Activated naive CD8-positive, alpha-beta T cell (primary cell): ENCODE data around the gene RAD51B.

Experiments
- H3K27ac Mint-ChIP-seq: one replicate; pipeline ENCODE4 v1.8.0; 2021; ENCODE audit warnings: mixed read lengths
- H3K27me3 Mint-ChIP-seq: one replicate; pipeline ENCODE4 v1.8.0; 2021; ENCODE audit warnings: mixed read lengths
- H3K36me3 Mint-ChIP-seq: one replicate; pipeline ENCODE4 v1.8.0; 2021; ENCODE audit warnings: mixed read lengths
- H3K4me1 Mint-ChIP-seq: one replicate; pipeline ENCODE4 v1.8.0; 2021; ENCODE audit warnings: low read depth, mixed read lengths
- H3K4me3 Mint-ChIP-seq: one replicate; pipeline ENCODE4 v1.8.0; 2021; ENCODE audit warnings: mild to moderate bottlenecking, mixed read lengths
- H3K9me3 Mint-ChIP-seq: one replicate; pipeline ENCODE4 v1.8.0; 2021; ENCODE audit warnings: low read depth, mixed read lengths

The RAD51B gene

GRCh38 chr14:68527329-68527851 is 707.8 kb downstream of the RAD51B start:
- H3K36me3 Mint-ChIP-seq = peaks cover 7% of the 10 kb centered on the region
- H3K27ac Mint-ChIP-seq = no peak overlapping the region
- peaks cover 15% of the 10 kb centered on the region for H3K9me3 Mint-ChIP-seq
- H3K4me1 Mint-ChIP-seq = peaks cover 3% of the 10 kb centered on the region
- H3K27me3 Mint-ChIP-seq = no peaks in the 10 kb centered on the region
- no peak overlapping the region for H3K4me3 Mint-ChIP-seq

GRCh38 chr14:68528040-68528687 is 708.6 kb downstream of the RAD51B start:
- Mint-ChIP-seq H3K27ac (no peak overlapping the region), H3K4me3 (no peak overlapping the region), H3K4me1 (peaks cover 3% of the 10 kb centered on the region), H3K36me3 (peaks cover 7% of the 10 kb centered on the region), H3K9me3 (peaks cover 15% of the 10 kb centered on the region), H3K27me3 (no peaks in the 10 kb centered on the region)

- Mint-ChIP-seq H3K4me3 (no peak overlapping the region), H3K27me3 (no peaks in the 10 kb centered on the region), H3K27ac (no peak overlapping the region), H3K9me3 (peaks cover 15% of the 10 kb centered on the region), H3K36me3 (peaks cover 8% of the 10 kb centered on the region), H3K4me1 (peaks cover 6% of the 10 kb centered on the region)
Measured at GRCh38 chr14:68530443-68530842, 710.9 kb downstream of the RAD51B start.

- Mint-ChIP-seq H3K36me3 (peaks cover 11% of the 10 kb centered on the region), H3K9me3 (peaks cover 15% of the 10 kb centered on the region), H3K27me3 (no peaks in the 10 kb centered on the region), H3K4me3 (no peak overlapping the region), H3K27ac (no peak overlapping the region), H3K4me1 (peaks cover 7% of the 10 kb centered on the region)
Measured at GRCh38 chr14:68532496-68532895, 712.9 kb downstream of the RAD51B start.

- H3K4me3 Mint-ChIP-seq = no peak overlapping the region
- no peaks in the 10 kb centered on the region for H3K27me3 Mint-ChIP-seq
- peaks cover 12% of the 10 kb centered on the region for H3K9me3 Mint-ChIP-seq
- peaks cover 8% of the 10 kb centered on the region for H3K4me1 Mint-ChIP-seq
- peaks cover 7% of the 10 kb centered on the region for H3K36me3 Mint-ChIP-seq
- H3K27ac Mint-ChIP-seq = no peak overlapping the region
Measured at GRCh38 chr14:68534276-68534675, 714.7 kb downstream of the RAD51B start.

GRCh38 chr14:68535404-68536017 is 715.9 kb downstream of the RAD51B start:
- Mint-ChIP-seq H3K9me3 (peaks cover 6% of the 10 kb centered on the region), H3K4me1 (peaks cover 8% of the 10 kb centered on the region), H3K36me3 (peaks cover 7% of the 10 kb centered on the region), H3K27me3 (no peaks in the 10 kb centered on the region), H3K27ac (no peak overlapping the region), H3K4me3 (no peak overlapping the region)

GRCh38 chr14:68536018-68536410 is 716.4 kb downstream of the RAD51B start:
- Mint-ChIP-seq H3K27me3 (no peaks in the 10 kb centered on the region), H3K4me3 (no peak overlapping the region), H3K4me1 (peaks cover 8% of the 10 kb centered on the region), H3K36me3 (peaks cover 5% of the 10 kb centered on the region), H3K9me3 (peaks cover 3% of the 10 kb centered on the region), H3K27ac (no peak overlapping the region)

- H3K4me3 Mint-ChIP-seq = no peak overlapping the region
- H3K4me1 Mint-ChIP-seq = peaks cover 8% of the 10 kb centered on the region
- H3K36me3 Mint-ChIP-seq = peaks cover 8% of the 10 kb centered on the region
- no peaks in the 10 kb centered on the region for H3K9me3 Mint-ChIP-seq
- no peak overlapping the region for H3K27ac Mint-ChIP-seq
- H3K27me3 Mint-ChIP-seq = no peaks in the 10 kb centered on the region
Measured at GRCh38 chr14:68538639-68539038, 719.1 kb downstream of the RAD51B start.

- H3K9me3 Mint-ChIP-seq = no peaks in the 10 kb centered on the region
- H3K4me1 Mint-ChIP-seq = peaks cover 6% of the 10 kb centered on the region
- H3K4me3 Mint-ChIP-seq = no peak overlapping the region
- H3K27me3 Mint-ChIP-seq = no peaks in the 10 kb centered on the region
- H3K27ac Mint-ChIP-seq = no peak overlapping the region
- peaks cover 10% of the 10 kb centered on the region for H3K36me3 Mint-ChIP-seq
Measured at GRCh38 chr14:68539241-68539737, 719.7 kb downstream of the RAD51B start.

- H3K4me1 Mint-ChIP-seq = peaks cover 6% of the 10 kb centered on the region
- H3K4me3 Mint-ChIP-seq = no peak overlapping the region
- H3K36me3 Mint-ChIP-seq = peaks cover 10% of the 10 kb centered on the region
- no peaks in the 10 kb centered on the region for H3K9me3 Mint-ChIP-seq
- H3K27me3 Mint-ChIP-seq = no peaks in the 10 kb centered on the region
- no peak overlapping the region for H3K27ac Mint-ChIP-seq
Measured at GRCh38 chr14:68539789-68540188, 720.2 kb downstream of the RAD51B start.

GRCh38 chr14:68541178-68541896 is 721.8 kb downstream of the RAD51B start:
- Mint-ChIP-seq H3K4me1 (peaks cover 3% of the 10 kb centered on the region), H3K9me3 (no peaks in the 10 kb centered on the region), H3K4me3 (no peak overlapping the region), H3K27me3 (no peaks in the 10 kb centered on the region), H3K27ac (no peak overlapping the region), H3K36me3 (peaks cover 10% of the 10 kb centered on the region)

GRCh38 chr14:68542346-68542745 is 722.8 kb downstream of the RAD51B start:
- no peaks in the 10 kb centered on the region for H3K9me3 Mint-ChIP-seq
- no peaks in the 10 kb centered on the region for H3K27me3 Mint-ChIP-seq
- peaks cover 3% of the 10 kb centered on the region for H3K4me1 Mint-ChIP-seq
- H3K36me3 Mint-ChIP-seq = peaks cover 11% of the 10 kb centered on the region
- H3K27ac Mint-ChIP-seq = no peak overlapping the region
- no peak overlapping the region for H3K4me3 Mint-ChIP-seq

- no peaks in the 10 kb centered on the region for H3K9me3 Mint-ChIP-seq
- H3K4me1 Mint-ChIP-seq = peaks cover 3% of the 10 kb centered on the region
- no peak overlapping the region for H3K4me3 Mint-ChIP-seq
- peaks cover 11% of the 10 kb centered on the region for H3K36me3 Mint-ChIP-seq
- no peaks in the 10 kb centered on the region for H3K27me3 Mint-ChIP-seq
- H3K27ac Mint-ChIP-seq = no peak overlapping the region
Measured at GRCh38 chr14:68543516-68543915, 723.9 kb downstream of the RAD51B start.

- H3K9me3 Mint-ChIP-seq = no peaks in the 10 kb centered on the region
Measured at GRCh38 chr14:68544081-68544892, 724.7 kb downstream of the RAD51B start.

More at GRCh38 chr14:68544081-68544892, 724.7 kb downstream of the RAD51B start:
- Mint-ChIP-seq H3K4me1 (no peaks in the 10 kb centered on the region), H3K27ac (no peak overlapping the region), H3K36me3 (peaks cover 11% of the 10 kb centered on the region), H3K27me3 (no peaks in the 10 kb centered on the region), H3K4me3 (no peak overlapping the region)
